ENCODE results near the gene CHRNA5.

- TF ChIP-seq, protein P1, sequence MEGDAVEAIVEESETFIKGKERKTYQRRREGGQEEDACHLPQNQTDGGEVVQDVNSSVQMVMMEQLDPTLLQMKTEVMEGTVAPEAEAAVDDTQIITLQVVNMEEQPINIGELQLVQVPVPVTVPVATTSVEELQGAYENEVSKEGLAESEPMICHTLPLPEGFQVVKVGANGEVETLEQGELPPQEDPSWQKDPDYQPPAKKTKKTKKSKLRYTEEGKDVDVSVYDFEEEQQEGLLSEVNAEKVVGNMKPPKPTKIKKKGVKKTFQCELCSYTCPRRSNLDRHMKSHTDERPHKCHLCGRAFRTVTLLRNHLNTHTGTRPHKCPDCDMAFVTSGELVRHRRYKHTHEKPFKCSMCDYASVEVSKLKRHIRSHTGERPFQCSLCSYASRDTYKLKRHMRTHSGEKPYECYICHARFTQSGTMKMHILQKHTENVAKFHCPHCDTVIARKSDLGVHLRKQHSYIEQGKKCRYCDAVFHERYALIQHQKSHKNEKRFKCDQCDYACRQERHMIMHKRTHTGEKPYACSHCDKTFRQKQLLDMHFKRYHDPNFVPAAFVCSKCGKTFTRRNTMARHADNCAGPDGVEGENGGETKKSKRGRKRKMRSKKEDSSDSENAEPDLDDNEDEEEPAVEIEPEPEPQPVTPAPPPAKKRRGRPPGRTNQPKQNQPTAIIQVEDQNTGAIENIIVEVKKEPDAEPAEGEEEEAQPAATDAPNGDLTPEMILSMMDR (IDR thresholded peaks at IDR 0.05) = no peak
- no peak for TF ChIP-seq POLR2A (IDR thresholded peaks at IDR 0.05)
These were observed 3.8 kb upstream of the CHRNA5 start for GRCh38 chr15:78561490-78561889.
